ENCODE results near the gene ERP44.
"Not testable (repeated sequence)": the region's sequence is repeated elsewhere in the genome, so short reads cannot be mapped to it uniquely, and the experiment has no call there.

GRCh38 chr9:100141862-100142261, 43.1 kb upstream of the ERP44 start:
- TF ChIP-seq MAX, MYC (IDR thresholded peaks at IDR 0.05; ENCODE audit: low read depth, low read length): not testable (repeated sequence)
